OCI-LY7 (cell line): Measurements from ENCODE around the gene ARHGEF16.

Source experiments
- CTCF ChIP-seq: fragments of 200-600 bp; sonication (generic); conservative IDR thresholded peaks from 2 replicates; pipeline ENCODE4 v1.5.1; 2014; ENCODE audit warnings: mild to moderate bottlenecking, antibody characterized with exemption, low read length, moderate library complexity, mixed read lengths
- EZH2phosphoT487 ChIP-seq: fragments of 200-600 bp; sonication (generic); IDR thresholded peaks from 2 replicates; pipeline ENCODE4 v1.6.1; 2018; ENCODE audit warnings: low read depth, borderline replicate concordance, mild to moderate bottlenecking, mixed run types, antibody characterized with exemption, low read length, moderate library complexity, mixed read lengths

GRCh38 chr1:3521426-3521825 lies 67.0 kb downstream of the ARHGEF16 start:
- TF ChIP-seq CTCF: no peak
- no peak for TF ChIP-seq EZH2phosphoT487
